GM10847 (cell line): Measurements from ENCODE around the gene C22orf39.

Source experiments
- POLR2A ChIP-seq: IDR thresholded peaks from 2 replicates; pipeline ENCODE4 v1.6.1; 2011; ENCODE audit not compliant: insufficient read length; ENCODE audit errors: extremely low read depth

C22orf39 gene

GRCh38 chr22:19429950-19430889 is 17.3 kb downstream of the C22orf39 start:
- TF ChIP-seq POLR2A: no peak

- TF ChIP-seq POLR2A: no peak
Measured at GRCh38 chr22:19424186-19424500, 23.4 kb downstream of the C22orf39 start.

GRCh38 chr22:19422440-19423301 is 24.8 kb downstream of the C22orf39 start:
- TF ChIP-seq POLR2A: no peak

- no peak for TF ChIP-seq POLR2A
Measured at GRCh38 chr22:19420321-19420720, 27.2 kb downstream of the C22orf39 start.

GRCh38 chr22:19419464-19420178 is 27.9 kb downstream of the C22orf39 start:
- TF ChIP-seq POLR2A: no peak

- no peak for TF ChIP-seq POLR2A
Measured at GRCh38 chr22:19419086-19419463, 28.4 kb downstream of the C22orf39 start.

GRCh38 chr22:19412923-19413322 is 34.6 kb downstream of the C22orf39 start:
- no peak for TF ChIP-seq POLR2A

GRCh38 chr22:19412478-19412877 is 35.0 kb downstream of the C22orf39 start:
- no peak for TF ChIP-seq POLR2A

GRCh38 chr22:19411690-19412045 is 35.8 kb downstream of the C22orf39 start:
- TF ChIP-seq POLR2A: no peak

GRCh38 chr22:19410941-19411689 is 36.4 kb downstream of the C22orf39 start:
- TF ChIP-seq POLR2A: no peak

- no peak for TF ChIP-seq POLR2A
Measured at GRCh38 chr22:19407649-19408606, 39.6 kb downstream of the C22orf39 start.

GRCh38 chr22:19406846-19407245 is 40.7 kb downstream of the C22orf39 start:
- TF ChIP-seq POLR2A: no peak

GRCh38 chr22:19406281-19406811 is 41.2 kb downstream of the C22orf39 start:
- no peak for TF ChIP-seq POLR2A
